ENCODE results near the gene CACNG7.
A peak's percentile ranks its signal among the peaks of the same experiment; 100 is the strongest.

GRCh38 chr19:53906211-53907192, 2.6 kb upstream of the CACNG7 start:
- no peak for TF ChIP-seq ZNF274 (IDR thresholded peaks at IDR 0.05; ENCODE audit: low read depth, low read length)
- peak; percentile 41 for TF ChIP-seq SUZ12 (IDR thresholded peaks at IDR 0.05; ENCODE audit: extremely low read depth, insufficient read depth, insufficient read length)

Measured in NT2/D1 (cell line).